A673 (cell line): ENCODE results near the gene C19orf12. TPM values are rescaled to one million over a fixed set of nuclear protein-coding genes. Genes with fewer than 3 reads are reported as not detected.
"Not testable (repeated sequence)": the region's sequence is repeated elsewhere in the genome, so short reads cannot be mapped to it uniquely, and the experiment has no call there.

Experiments used
- BruUV-seq: library from RNA; stranded (reverse); fragments of 400-500 nt; replicated peaks from 2 replicates; lab custom pipeline; 2021; lab: Mats Ljungman, UMichigan
- CTCF ChIA-PET: fragments of 300-600 bp; sonication (Branson Sonifier 250); formaldehyde crosslinking; loops from one replicate; lab custom pipeline; 2022; ENCODE audit warnings: antibody characterized with exemption; lab: Charles Lee
- POLR2A ChIA-PET: fragments of 300-600 bp; sonication (Branson Sonifier 250); formaldehyde crosslinking; loops from one replicate; lab custom pipeline; 2022; ENCODE audit warnings: antibody characterized with exemption; ENCODE audit not compliant: low non-redundant PET; lab: Charles Lee
- DNase-seq: peaks from one replicate; pipeline ENCODE4 v3.0.0-alpha.2; 2015; ENCODE audit warnings: low spot score
- H3K27ac ChIP-seq: fragments of 200-600 bp; sonication (generic); 2 replicates; pipeline ENCODE4 v1.5.1; 2016; ENCODE audit warnings: mixed run types, low read depth, mild to moderate bottlenecking, mixed read lengths, antibody characterized with exemption, low read length; ENCODE audit not compliant: poor library complexity, severe bottlenecking
- H3K27me3 ChIP-seq: fragments of 200-600 bp; sonication (generic); replicated peaks from 2 replicates; pipeline ENCODE4 v1.6.1; 2017; ENCODE audit warnings: mixed run types, low read depth, mild to moderate bottlenecking, mixed read lengths, antibody characterized with exemption, low read length; ENCODE audit not compliant: insufficient read depth, poor library complexity
- H3K36me3 ChIP-seq: fragments of 200-600 bp; sonication (generic); 2 replicates; pipeline ENCODE4 v1.6.1; 2016; ENCODE audit warnings: mixed run types, mild to moderate bottlenecking, mixed read lengths, antibody characterized with exemption, low read length; ENCODE audit not compliant: insufficient read depth, poor library complexity, severe bottlenecking
- H3K4me1 ChIP-seq: fragments of 200-600 bp; sonication (generic); 2 replicates; pipeline ENCODE4 v1.6.1; 2017; ENCODE audit warnings: mixed run types, mild to moderate bottlenecking, mixed read lengths, antibody characterized with exemption, low read length; ENCODE audit not compliant: insufficient read depth, poor library complexity, severe bottlenecking
- H3K4me3 ChIP-seq: fragments of 200-600 bp; sonication (generic); 2 replicates; pipeline ENCODE4 v1.5.1; 2016; ENCODE audit warnings: low read depth, mixed run types, mild to moderate bottlenecking, mixed read lengths, low read length; ENCODE audit not compliant: poor library complexity, severe bottlenecking
- H3K9me3 ChIP-seq: fragments of 200-600 bp; sonication (generic); 2 replicates; pipeline ENCODE4 v1.6.1; 2016; ENCODE audit warnings: mixed run types, low read depth, mild to moderate bottlenecking, mixed read lengths, antibody characterized with exemption, low read length; ENCODE audit not compliant: poor library complexity, severe bottlenecking
- CTCF ChIP-seq: fragments of 300-800, 200-600 bp; sonication (generic); conservative IDR thresholded peaks from 2 replicates; pipeline ENCODE4 v1.5.1; 2017; ENCODE audit warnings: low read depth, mild to moderate bottlenecking, antibody characterized with exemption, low read length, moderate library complexity, mixed read lengths
- EZH2 ChIP-seq: fragments of 200-600 bp; sonication (generic); IDR thresholded peaks from 2 replicates; pipeline ENCODE4 v1.6.1; 2017; ENCODE audit warnings: borderline replicate concordance, low read depth, mild to moderate bottlenecking, mixed read lengths, antibody characterized with exemption, low read length; ENCODE audit not compliant: poor library complexity, severe bottlenecking
- intact Hi-C: fragments of 100-400 bp; cut with micrococcal nuclease; formaldehyde crosslinking; loops from one replicate; pipeline ENCODE4 v1.10.0; 2022; ENCODE audit not compliant: unreplicated experiment
- total RNA-seq: library from RNA; stranded (reverse); gene quantifications from 2 replicates; pipeline ENCODE4 v1.2.3, GENCODE V29; 2021

The C19orf12 gene
- total RNA-seq, 1 experiment from 2014 or later, result 26.8 TPM

- TF ChIP-seq CTCF, result no peak
- TF ChIP-seq EZH2, result no peak
- H3K4me3 ChIP-seq, result no peak overlapping the region
- POLR2A ChIA-PET, result no interaction called here
- intact Hi-C loops, result no loop called here
- CTCF ChIA-PET, result no interaction called here
- BruUV-seq, result no TSS peak
- H3K36me3 ChIP-seq, result no peaks in the 10 kb centered on the region
- H3K9me3 ChIP-seq, result no peaks in the 10 kb centered on the region
- H3K4me1 ChIP-seq, result peaks cover 4% of the 10 kb centered on the region
- DNase-seq, result no peak
- no peak overlapping the region for H3K27ac ChIP-seq
- H3K27me3 ChIP-seq, result no peaks in the 10 kb centered on the region
These were observed 43.5 kb downstream of the C19orf12 start for GRCh38 chr19:29671393-29672160.

- POLR2A ChIA-PET, result not testable (repeated sequence)
These were observed 44.1 kb downstream of the C19orf12 start for GRCh38 chr19:29671026-29671392.

GRCh38 chr19:29670255-29670654, 44.8 kb downstream of the C19orf12 start:
- no peak for TF ChIP-seq EZH2
- TF ChIP-seq CTCF, result no peak
- POLR2A ChIA-PET, result no interaction called here
- BruUV-seq, result no TSS peak
- Histone ChIP-seq H3K27ac (no peak overlapping the region), H3K9me3 (no peaks in the 10 kb centered on the region), H3K36me3 (no peaks in the 10 kb centered on the region), H3K27me3 (no peaks in the 10 kb centered on the region), H3K4me3 (no peak overlapping the region), H3K4me1 (peaks cover 18% of the 10 kb centered on the region)
- DNase-seq, result no peak
- CTCF ChIA-PET, result no interaction called here
- intact Hi-C loops, result no loop called here

More at GRCh38 chr19:29671026-29671392, 44.1 kb downstream of the C19orf12 start:
- CTCF ChIA-PET, DNase-seq, H3K27me3 ChIP-seq, BruUV-seq, intact Hi-C loops, H3K27ac ChIP-seq, H3K9me3 ChIP-seq, H3K36me3 ChIP-seq, H3K4me3 ChIP-seq: not testable (repeated sequence)
- H3K4me1 ChIP-seq, result peaks cover 10% of the 10 kb centered on the region
